ENCODE data around the gene ALDH3A2.

ALDH3A2 gene

GRCh38 chr17:19648475-19649273 lies at the start of gene ALDH3A2:
ALDH3A2 (plus strand) TSS chr17:19648751; CDS start chr17:19648972, 221 bp downstream.
- FAIRE-seq: no peak

- no peak for FAIRE-seq
Observed at GRCh38 chr17:19610311-19610710, 38.2 kb upstream of the ALDH3A2 start.

- no peak for FAIRE-seq
Observed at GRCh38 chr17:19610879-19611278, 37.7 kb upstream of the ALDH3A2 start.

GRCh38 chr17:19613979-19614378 lies 34.6 kb upstream of the ALDH3A2 start:
- no peak for FAIRE-seq

GRCh38 chr17:19614900-19615299 lies 33.7 kb upstream of the ALDH3A2 start:
- FAIRE-seq: no peak

GRCh38 chr17:19618015-19618414 lies 30.5 kb upstream of the ALDH3A2 start:
- no peak for FAIRE-seq

GRCh38 chr17:19619705-19620325 lies 28.7 kb upstream of the ALDH3A2 start:
- no peak for FAIRE-seq

- FAIRE-seq: no peak
Observed at GRCh38 chr17:19621697-19622096, 26.9 kb upstream of the ALDH3A2 start.

- no peak for FAIRE-seq
Observed at GRCh38 chr17:19626079-19626478, 22.5 kb upstream of the ALDH3A2 start.

GRCh38 chr17:19629449-19629848 lies 19.1 kb upstream of the ALDH3A2 start:
- FAIRE-seq: no peak

GRCh38 chr17:19630035-19630434 lies 18.5 kb upstream of the ALDH3A2 start:
- no peak for FAIRE-seq

- FAIRE-seq: no peak
Observed at GRCh38 chr17:19630661-19631060, 17.9 kb upstream of the ALDH3A2 start.

- FAIRE-seq: no peak
Observed at GRCh38 chr17:19631905-19632304, 16.6 kb upstream of the ALDH3A2 start.

- no peak for FAIRE-seq
Observed at GRCh38 chr17:19641687-19642372, 6.7 kb upstream of the ALDH3A2 start.

GRCh38 chr17:19642373-19642893 lies 6.1 kb upstream of the ALDH3A2 start:
- no peak for FAIRE-seq

GRCh38 chr17:19644493-19645210 lies 3.9 kb upstream of the ALDH3A2 start:
- FAIRE-seq: no peak

GRCh38 chr17:19645734-19646201 lies 2.8 kb upstream of the ALDH3A2 start:
- peak; percentile 34 for FAIRE-seq

GRCh38 chr17:19646788-19647696 lies 1.5 kb upstream of the ALDH3A2 start:
- no peak for FAIRE-seq

GRCh38 chr17:19647697-19648474 lies 665 bp upstream of the ALDH3A2 start:
- FAIRE-seq: no peak

- no peak for FAIRE-seq
Observed at GRCh38 chr17:19649274-19649541, 657 bp downstream of the ALDH3A2 start.

- FAIRE-seq: no peak
Observed at GRCh38 chr17:19650826-19651225, 2.3 kb downstream of the ALDH3A2 start.

Data from A204.1 (cell line).